ENCODE measurements around the gene MICOS13.

Gene MICOS13

DNA sequence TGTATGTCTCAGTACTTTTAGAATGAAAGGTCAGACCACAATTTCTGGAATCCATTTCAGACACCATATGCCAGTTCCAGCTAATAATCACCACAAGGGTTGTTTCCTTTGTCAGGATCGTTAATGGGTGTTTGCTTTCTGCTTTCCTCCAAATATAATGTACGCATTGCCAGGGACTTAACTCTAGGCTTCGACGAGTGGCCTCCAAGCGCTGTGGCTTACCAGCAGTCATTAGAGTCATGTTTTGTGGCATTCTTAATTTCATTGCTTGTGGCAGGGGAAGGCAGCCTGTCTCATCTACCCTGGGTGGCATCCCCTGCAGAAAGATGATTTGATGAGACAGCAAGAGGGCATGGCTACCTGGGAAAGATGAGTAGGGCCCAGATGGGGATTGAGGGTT is 34.9 kb downstream of the MICOS13 start:
- no peak overlapping the region for H3K4me3 ChIP-seq (ENCODE audit: insufficient read depth, low read depth, low read length, poor library complexity, severe bottlenecking)
- peaks cover 86% of the 10 kb centered on the region for H3K36me3 ChIP-seq (ENCODE audit: control insufficient read depth, insufficient read depth, low read length)
- DNase-seq: no peak
- H3K9me3 ChIP-seq (ENCODE audit: control insufficient read depth, low read length): no peaks in the 10 kb centered on the region
- no peak overlapping the region for H3K27ac ChIP-seq (ENCODE audit: insufficient read depth, low read length, poor library complexity, severe bottlenecking)
- H3K4me1 ChIP-seq (ENCODE audit: control insufficient read depth, insufficient read depth, low read length, poor library complexity, severe bottlenecking): no peaks in the 10 kb centered on the region
- no peaks in the 10 kb centered on the region for H3K27me3 ChIP-seq (replicated peaks; ENCODE audit: control insufficient read depth, insufficient read depth, low read length, poor library complexity, severe bottlenecking)

DNA sequence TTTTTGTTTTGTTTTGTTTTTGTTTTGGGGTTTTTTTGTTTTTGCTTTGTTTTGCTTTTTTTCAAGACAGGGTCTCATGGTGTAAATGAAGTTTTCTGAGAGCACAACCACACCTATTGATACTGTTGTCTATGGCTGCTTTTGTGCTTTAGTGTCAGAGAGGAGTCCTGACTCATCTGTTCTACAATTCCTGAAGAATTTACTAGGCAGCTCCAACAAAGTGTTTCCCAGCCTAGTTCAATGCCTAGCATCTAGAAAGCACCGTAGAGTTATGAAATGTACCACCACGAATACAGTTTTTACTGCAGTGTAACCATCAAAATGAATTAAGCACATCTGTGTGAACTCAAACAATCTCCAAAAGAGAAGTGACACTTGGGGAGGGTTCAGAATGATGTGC is 36.3 kb downstream of the MICOS13 start:
- Histone ChIP-seq H3K4me1 (ENCODE audit: control insufficient read depth, insufficient read depth, low read length, poor library complexity, severe bottlenecking) (no peaks in the 10 kb centered on the region), H3K9me3 (ENCODE audit: control insufficient read depth, low read length) (no peaks in the 10 kb centered on the region), H3K36me3 (ENCODE audit: control insufficient read depth, insufficient read depth, low read length) (peaks cover 77% of the 10 kb centered on the region), H3K27me3 (replicated peaks; ENCODE audit: control insufficient read depth, insufficient read depth, low read length, poor library complexity, severe bottlenecking) (no peaks in the 10 kb centered on the region), H3K27ac (ENCODE audit: insufficient read depth, low read length, poor library complexity, severe bottlenecking) (no peak overlapping the region), H3K4me3 (ENCODE audit: insufficient read depth, low read depth, low read length, poor library complexity, severe bottlenecking) (no peak overlapping the region)
- DNase-seq: no peak

DNA sequence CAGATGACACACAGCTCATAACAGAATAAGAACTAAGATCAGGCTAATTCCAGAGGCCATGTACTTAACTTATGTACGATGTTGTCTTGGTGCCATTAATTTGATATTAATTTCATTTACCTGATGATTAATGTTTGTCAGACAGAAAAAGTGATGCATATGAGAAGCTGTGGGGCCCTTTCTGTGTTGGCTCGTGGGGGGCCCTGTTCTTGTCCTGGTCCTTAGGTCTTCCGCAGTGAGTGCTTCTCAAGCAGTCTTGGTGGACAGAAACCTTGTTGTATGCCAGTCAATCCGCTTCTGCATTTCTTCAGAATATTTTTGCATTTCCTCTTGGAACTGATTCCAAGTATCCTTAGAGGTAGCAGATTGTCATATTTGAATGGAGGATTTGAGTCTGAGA is 37.3 kb downstream of the MICOS13 start:
- no peak overlapping the region for H3K4me3 ChIP-seq (ENCODE audit: insufficient read depth, low read depth, low read length, poor library complexity, severe bottlenecking)
- DNase-seq: no peak
- no peaks in the 10 kb centered on the region for H3K9me3 ChIP-seq (ENCODE audit: control insufficient read depth, low read length)
- H3K4me1 ChIP-seq (ENCODE audit: control insufficient read depth, insufficient read depth, low read length, poor library complexity, severe bottlenecking): no peaks in the 10 kb centered on the region
- peaks cover 71% of the 10 kb centered on the region for H3K36me3 ChIP-seq (ENCODE audit: control insufficient read depth, insufficient read depth, low read length)
- H3K27ac ChIP-seq (ENCODE audit: insufficient read depth, low read length, poor library complexity, severe bottlenecking): no peak overlapping the region
- H3K27me3 ChIP-seq (replicated peaks; ENCODE audit: control insufficient read depth, insufficient read depth, low read length, poor library complexity, severe bottlenecking): no peaks in the 10 kb centered on the region

DNA sequence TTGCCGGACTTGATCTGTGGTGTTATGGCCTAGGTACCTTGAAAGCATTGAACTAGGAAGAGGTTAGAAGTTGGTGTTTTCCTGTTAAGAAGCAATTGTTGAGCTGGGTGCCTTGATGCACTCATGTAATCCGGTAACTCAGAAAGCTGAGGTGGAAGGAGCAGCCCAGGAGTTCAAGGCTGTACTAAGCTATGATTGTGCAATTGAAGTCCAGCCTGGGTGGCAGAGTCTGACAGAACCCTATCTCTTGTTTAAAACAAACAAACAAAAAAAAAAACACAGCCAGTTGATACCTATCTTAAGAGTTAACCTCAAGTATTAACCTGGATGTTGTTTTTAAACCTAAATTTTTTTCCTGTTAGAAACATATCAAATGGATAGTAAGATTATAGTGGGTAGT is 38.1 kb downstream of the MICOS13 start:
- no peaks in the 10 kb centered on the region for H3K27me3 ChIP-seq (replicated peaks; ENCODE audit: control insufficient read depth, insufficient read depth, low read length, poor library complexity, severe bottlenecking)
- no peak for DNase-seq

DNA sequence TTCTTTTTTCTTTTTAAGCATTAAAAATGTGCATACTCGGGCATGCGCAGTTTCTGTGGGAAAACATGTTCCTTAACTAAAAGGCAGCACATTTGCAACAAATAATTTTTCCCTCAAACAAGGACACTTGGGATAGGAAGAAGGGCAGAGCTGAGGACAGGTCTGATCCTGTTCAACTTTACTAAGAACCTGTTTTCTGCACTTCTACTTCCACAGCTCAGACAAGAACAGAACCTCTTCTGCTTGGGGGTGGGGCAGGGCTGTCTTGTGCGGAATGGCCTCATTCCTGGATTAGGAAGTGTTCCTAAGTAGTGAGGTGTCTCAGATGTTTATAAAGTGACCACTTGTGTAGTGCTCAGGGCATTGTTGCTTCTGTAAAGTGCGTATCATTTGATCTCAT is 39.1 kb downstream of the MICOS13 start:
- no peak overlapping the region for H3K27ac ChIP-seq (ENCODE audit: insufficient read depth, low read length, poor library complexity, severe bottlenecking)
- peaks cover 52% of the 10 kb centered on the region for H3K36me3 ChIP-seq (ENCODE audit: control insufficient read depth, insufficient read depth, low read length)
- no peak for DNase-seq

More for the DNA sequence above, 38.1 kb downstream of the MICOS13 start:
- H3K9me3 ChIP-seq (ENCODE audit: control insufficient read depth, low read length): no peaks in the 10 kb centered on the region
- H3K27ac ChIP-seq (ENCODE audit: insufficient read depth, low read length, poor library complexity, severe bottlenecking): no peak overlapping the region
- peaks cover 62% of the 10 kb centered on the region for H3K36me3 ChIP-seq (ENCODE audit: control insufficient read depth, insufficient read depth, low read length)
- no peak overlapping the region for H3K4me3 ChIP-seq (ENCODE audit: insufficient read depth, low read depth, low read length, poor library complexity, severe bottlenecking)
- no peaks in the 10 kb centered on the region for H3K4me1 ChIP-seq (ENCODE audit: control insufficient read depth, insufficient read depth, low read length, poor library complexity, severe bottlenecking)

DNA sequence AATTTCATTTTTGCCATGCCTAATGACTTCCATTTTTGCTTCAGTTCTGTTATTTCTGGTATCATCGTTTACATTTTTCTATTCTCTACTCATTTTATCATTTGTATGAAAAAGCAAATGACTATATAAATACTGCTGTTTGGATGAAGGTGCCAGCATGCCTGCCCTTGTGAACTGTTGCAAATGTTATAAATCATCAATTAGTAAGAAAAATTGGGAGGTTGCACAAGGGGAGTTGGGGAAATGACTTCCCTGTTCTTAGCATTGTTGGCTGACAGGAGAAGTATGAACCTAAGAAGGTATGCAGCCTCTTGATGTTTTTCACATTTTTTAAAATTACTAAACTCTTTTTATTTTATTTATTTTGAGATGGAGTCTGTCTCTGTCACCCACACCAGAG is 42.3 kb downstream of the MICOS13 start:
- Histone ChIP-seq H3K27me3 (replicated peaks; ENCODE audit: control insufficient read depth, insufficient read depth, low read length, poor library complexity, severe bottlenecking) (no peaks in the 10 kb centered on the region), H3K4me3 (ENCODE audit: insufficient read depth, low read depth, low read length, poor library complexity, severe bottlenecking) (no peak overlapping the region), H3K36me3 (ENCODE audit: control insufficient read depth, insufficient read depth, low read length) (peaks cover 21% of the 10 kb centered on the region), H3K9me3 (ENCODE audit: control insufficient read depth, low read length) (no peaks in the 10 kb centered on the region), H3K27ac (ENCODE audit: insufficient read depth, low read length, poor library complexity, severe bottlenecking) (no peak overlapping the region), H3K4me1 (ENCODE audit: control insufficient read depth, insufficient read depth, low read length, poor library complexity, severe bottlenecking) (no peaks in the 10 kb centered on the region)
- no peak for DNase-seq

More for the DNA sequence above, 39.1 kb downstream of the MICOS13 start:
- H3K27me3 ChIP-seq (replicated peaks; ENCODE audit: control insufficient read depth, insufficient read depth, low read length, poor library complexity, severe bottlenecking): no peaks in the 10 kb centered on the region
- H3K4me1 ChIP-seq (ENCODE audit: control insufficient read depth, insufficient read depth, low read length, poor library complexity, severe bottlenecking): no peaks in the 10 kb centered on the region
- no peaks in the 10 kb centered on the region for H3K9me3 ChIP-seq (ENCODE audit: control insufficient read depth, low read length)
- no peak overlapping the region for H3K4me3 ChIP-seq (ENCODE audit: insufficient read depth, low read depth, low read length, poor library complexity, severe bottlenecking)

DNA sequence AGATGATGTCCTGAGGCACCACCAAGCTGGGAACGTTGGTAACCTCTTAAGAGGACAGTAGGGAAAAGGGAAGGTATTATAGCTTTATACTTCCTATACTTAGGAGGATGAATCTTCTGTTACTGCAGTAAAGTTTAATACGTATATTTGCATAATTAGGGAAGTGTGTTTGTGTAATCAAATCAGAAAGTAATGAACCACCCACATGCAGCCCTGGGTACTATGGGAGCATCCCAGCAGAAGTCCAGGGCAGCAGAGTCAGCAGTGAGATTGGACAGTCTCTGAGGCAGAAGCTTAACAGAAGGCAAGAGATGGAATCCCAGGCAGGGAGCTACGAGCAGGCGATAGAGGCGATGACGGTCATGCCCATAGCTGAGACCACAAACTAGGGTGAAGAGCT is 44.9 kb downstream of the MICOS13 start:
- Histone ChIP-seq H3K4me3 (ENCODE audit: insufficient read depth, low read depth, low read length, poor library complexity, severe bottlenecking) (no peak overlapping the region), H3K27me3 (replicated peaks; ENCODE audit: control insufficient read depth, insufficient read depth, low read length, poor library complexity, severe bottlenecking) (no peaks in the 10 kb centered on the region), H3K9me3 (ENCODE audit: control insufficient read depth, low read length) (no peaks in the 10 kb centered on the region), H3K36me3 (ENCODE audit: control insufficient read depth, insufficient read depth, low read length) (peaks cover 6% of the 10 kb centered on the region), H3K27ac (ENCODE audit: insufficient read depth, low read length, poor library complexity, severe bottlenecking) (no peak overlapping the region), H3K4me1 (ENCODE audit: control insufficient read depth, insufficient read depth, low read length, poor library complexity, severe bottlenecking) (peaks cover 10% of the 10 kb centered on the region)
- DNase-seq: no peak

DNA sequence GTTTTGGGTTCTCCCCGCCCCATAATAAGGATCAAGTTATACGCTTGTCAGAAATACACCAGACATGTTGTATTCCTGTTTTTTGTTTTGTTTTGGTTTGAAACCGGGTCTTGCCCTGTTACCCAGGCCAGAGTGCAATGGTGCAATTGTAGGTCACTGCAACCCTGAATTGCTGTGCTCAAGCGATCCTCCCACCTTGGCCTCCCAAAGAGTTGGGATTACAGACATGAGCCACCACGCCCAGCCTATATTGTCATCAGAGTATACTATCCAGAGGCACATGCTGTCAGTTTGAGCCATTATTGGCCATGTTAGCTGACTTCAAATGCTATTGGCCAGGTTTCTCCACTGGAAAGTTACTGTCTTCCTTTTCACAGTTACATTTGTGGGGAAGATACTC is 47.7 kb downstream of the MICOS13 start:
- Histone ChIP-seq H3K27ac (ENCODE audit: insufficient read depth, low read length, poor library complexity, severe bottlenecking) (no peak overlapping the region), H3K36me3 (ENCODE audit: control insufficient read depth, insufficient read depth, low read length) (peaks cover 25% of the 10 kb centered on the region), H3K9me3 (ENCODE audit: control insufficient read depth, low read length) (no peaks in the 10 kb centered on the region), H3K27me3 (replicated peaks; ENCODE audit: control insufficient read depth, insufficient read depth, low read length, poor library complexity, severe bottlenecking) (no peaks in the 10 kb centered on the region), H3K4me3 (ENCODE audit: insufficient read depth, low read depth, low read length, poor library complexity, severe bottlenecking) (no peak overlapping the region), H3K4me1 (ENCODE audit: control insufficient read depth, insufficient read depth, low read length, poor library complexity, severe bottlenecking) (peaks cover 24% of the 10 kb centered on the region)
- no peak for DNase-seq

DNA sequence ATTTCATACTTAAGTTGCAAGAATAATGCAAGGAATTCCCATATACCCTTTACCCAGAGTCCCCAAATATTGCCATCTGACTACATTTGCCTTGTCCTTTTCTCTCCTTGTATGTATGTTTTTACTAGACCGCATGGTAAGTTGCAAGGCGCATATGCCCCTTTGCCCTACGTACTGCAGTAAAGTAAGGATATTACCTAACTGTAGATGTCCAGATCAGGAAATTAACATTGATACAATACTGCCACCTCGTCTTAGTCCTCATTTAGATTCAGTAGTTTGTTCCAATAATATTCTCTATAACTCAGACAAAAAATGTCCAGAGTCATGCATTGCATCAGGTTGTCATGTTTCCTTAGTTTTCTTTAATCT is 48.1 kb downstream of the MICOS13 start:
- peaks cover 30% of the 10 kb centered on the region for H3K36me3 ChIP-seq (ENCODE audit: control insufficient read depth, insufficient read depth, low read length)
- no peaks in the 10 kb centered on the region for H3K9me3 ChIP-seq (ENCODE audit: control insufficient read depth, low read length)
- DNase-seq: no peak
- H3K27me3 ChIP-seq (replicated peaks; ENCODE audit: control insufficient read depth, insufficient read depth, low read length, poor library complexity, severe bottlenecking): no peaks in the 10 kb centered on the region
- H3K4me3 ChIP-seq (ENCODE audit: insufficient read depth, low read depth, low read length, poor library complexity, severe bottlenecking): no peak overlapping the region
- peaks cover 28% of the 10 kb centered on the region for H3K4me1 ChIP-seq (ENCODE audit: control insufficient read depth, insufficient read depth, low read length, poor library complexity, severe bottlenecking)
- H3K27ac ChIP-seq (ENCODE audit: insufficient read depth, low read length, poor library complexity, severe bottlenecking): no peak overlapping the region

DNA sequence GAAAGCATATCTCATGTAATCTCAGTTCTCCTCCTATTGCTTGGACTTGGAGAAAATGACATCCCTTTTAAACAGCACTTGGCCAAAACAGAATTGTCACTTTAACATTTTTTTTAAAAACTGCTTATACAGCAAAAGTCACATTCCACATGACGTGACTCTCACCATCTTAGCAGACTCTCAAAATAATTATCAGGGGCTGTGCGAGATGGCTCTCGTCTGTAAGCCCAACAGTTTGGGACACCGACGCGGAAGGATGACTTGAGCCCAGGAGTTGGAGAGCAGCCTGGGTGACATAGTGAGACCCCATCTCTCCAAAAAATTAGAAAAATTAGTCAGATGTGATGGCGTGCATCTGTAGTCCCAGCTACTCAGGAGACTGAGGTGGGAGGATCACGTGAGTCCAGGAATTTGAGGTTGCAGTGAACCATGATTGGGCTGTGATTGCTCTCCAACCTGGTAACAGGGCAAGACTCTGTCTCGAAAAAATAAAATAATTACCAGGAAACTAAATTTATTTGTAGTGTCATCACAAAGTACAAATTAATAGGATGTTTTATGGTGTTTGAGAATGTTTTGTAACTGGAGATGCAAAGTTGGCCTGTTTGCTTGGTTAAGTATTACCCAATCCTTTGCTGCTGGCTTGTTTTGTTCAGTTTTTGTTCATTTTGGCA is 48.6 kb downstream of the MICOS13 start:
- Histone ChIP-seq H3K4me1 (ENCODE audit: control insufficient read depth, insufficient read depth, low read length, poor library complexity, severe bottlenecking) (peaks cover 32% of the 10 kb centered on the region), H3K27me3 (replicated peaks; ENCODE audit: control insufficient read depth, insufficient read depth, low read length, poor library complexity, severe bottlenecking) (no peaks in the 10 kb centered on the region), H3K9me3 (ENCODE audit: control insufficient read depth, low read length) (no peaks in the 10 kb centered on the region), H3K27ac (ENCODE audit: insufficient read depth, low read length, poor library complexity, severe bottlenecking) (no peak overlapping the region), H3K4me3 (ENCODE audit: insufficient read depth, low read depth, low read length, poor library complexity, severe bottlenecking) (no peak overlapping the region), H3K36me3 (ENCODE audit: control insufficient read depth, insufficient read depth, low read length) (peaks cover 33% of the 10 kb centered on the region)
- no peak for DNase-seq
